ENCODE measurements around the gene ETV3L. TPM values are rescaled to one million over a fixed set of nuclear protein-coding genes. Genes with fewer than 3 reads are reported as not detected.

ETV3L gene
- total RNA-seq, 4 donors from 2014 or later: not detected

DNA sequence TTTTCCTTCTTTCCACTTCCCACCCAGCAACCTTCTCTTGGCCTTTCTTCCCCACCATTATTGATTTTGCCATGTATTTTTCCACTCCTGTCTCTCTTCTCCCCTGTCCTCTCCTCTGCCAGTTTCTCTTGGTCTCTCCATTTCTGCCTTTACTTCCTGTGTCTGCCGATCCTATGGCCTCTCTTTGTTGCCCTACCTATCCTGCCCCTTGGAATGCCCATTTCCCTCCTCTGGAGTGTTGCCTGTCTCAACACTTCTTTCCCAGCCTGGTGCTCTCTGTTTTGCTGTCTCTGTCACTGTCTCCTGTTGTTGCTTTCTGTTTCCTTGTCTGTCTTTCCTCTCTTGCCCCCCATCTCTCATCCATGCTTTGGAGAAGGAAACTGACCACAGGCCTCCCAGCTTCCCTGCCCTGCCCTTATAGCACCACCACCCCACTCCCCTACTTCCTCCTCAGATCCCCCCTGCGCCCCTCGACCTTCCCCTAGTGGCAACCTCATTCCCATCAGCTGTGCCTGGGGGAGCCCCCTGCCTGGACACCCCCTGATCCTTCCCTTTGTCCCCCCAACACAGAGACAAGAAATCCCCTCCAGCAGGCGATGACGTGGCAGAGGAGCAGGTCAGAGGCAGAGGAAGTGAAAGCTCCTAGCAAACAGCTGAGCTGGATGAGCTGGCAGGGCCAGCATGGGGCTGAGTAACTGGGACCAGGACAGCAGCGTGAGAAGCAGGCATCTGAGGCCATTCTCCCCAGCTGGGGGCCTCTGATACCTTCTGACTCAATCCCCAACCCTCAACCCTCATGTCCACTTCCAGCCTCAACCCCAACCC is 6.6 kb upstream of the ETV3L start:
- no peak for DNase-seq
- peaks cover 17 to 19% (median 19%) of the 10 kb centered on the region in 3 donors for H3K27me3 ChIP-seq

DNA sequence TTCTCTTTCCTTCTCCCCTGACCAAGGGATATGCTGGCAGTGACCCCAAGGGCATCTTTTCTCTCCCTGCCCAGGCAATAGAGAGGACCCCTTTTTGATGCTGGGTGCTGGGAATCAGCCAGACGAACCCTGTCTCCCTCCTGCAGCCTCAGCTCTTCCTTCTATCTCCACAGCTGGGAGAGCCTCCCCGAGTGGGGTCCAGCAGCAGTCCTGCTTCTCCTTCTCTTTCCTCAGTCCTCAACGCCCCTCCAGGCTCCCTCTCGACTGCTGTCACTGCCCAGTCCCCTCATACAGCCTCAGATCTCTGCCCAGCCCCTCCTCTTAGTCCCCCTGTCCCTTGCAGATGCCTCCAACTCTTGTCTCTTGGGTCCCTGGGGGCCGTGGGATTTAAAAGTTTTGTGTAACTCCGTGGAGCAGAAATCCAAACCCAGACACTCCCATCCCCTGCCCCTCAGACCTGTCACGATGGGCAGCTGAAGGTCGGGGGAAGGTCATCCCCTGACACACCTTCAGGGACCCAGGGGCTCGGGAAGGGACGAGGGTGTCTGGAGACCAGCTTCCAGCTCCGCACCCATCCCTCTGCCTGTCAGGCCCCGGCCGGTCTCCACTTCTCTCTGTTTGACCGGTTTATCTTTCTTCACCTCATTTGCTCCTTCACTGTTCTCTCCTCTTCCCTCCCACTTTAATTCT is 5.8 kb upstream of the ETV3L start:
- in situ Hi-C loops (cut with MboI; ENCODE audit: low sequenced_read_pairs in 4 of 4): no loop called here

More for the DNA sequence above, 6.6 kb upstream of the ETV3L start:
- in situ Hi-C loops (cut with MboI; ENCODE audit: low sequenced_read_pairs in 4 of 4) (no loop called here), intact Hi-C loops (cut with DNase I; ENCODE audit: low total_unique reads) (no loop called here)
- no peaks in the 10 kb centered on the region for H3K36me3 ChIP-seq
- no peaks in the 10 kb centered on the region for H3K9me3 ChIP-seq
- no peak for ATAC-seq
- no peak overlapping the region for H3K27ac ChIP-seq
- H3K4me1 ChIP-seq: no peaks in the 10 kb centered on the region
- TF ChIP-seq POLR2A (IDR thresholded peaks at IDR 0.05): no peak
- TF ChIP-seq, protein P1, sequence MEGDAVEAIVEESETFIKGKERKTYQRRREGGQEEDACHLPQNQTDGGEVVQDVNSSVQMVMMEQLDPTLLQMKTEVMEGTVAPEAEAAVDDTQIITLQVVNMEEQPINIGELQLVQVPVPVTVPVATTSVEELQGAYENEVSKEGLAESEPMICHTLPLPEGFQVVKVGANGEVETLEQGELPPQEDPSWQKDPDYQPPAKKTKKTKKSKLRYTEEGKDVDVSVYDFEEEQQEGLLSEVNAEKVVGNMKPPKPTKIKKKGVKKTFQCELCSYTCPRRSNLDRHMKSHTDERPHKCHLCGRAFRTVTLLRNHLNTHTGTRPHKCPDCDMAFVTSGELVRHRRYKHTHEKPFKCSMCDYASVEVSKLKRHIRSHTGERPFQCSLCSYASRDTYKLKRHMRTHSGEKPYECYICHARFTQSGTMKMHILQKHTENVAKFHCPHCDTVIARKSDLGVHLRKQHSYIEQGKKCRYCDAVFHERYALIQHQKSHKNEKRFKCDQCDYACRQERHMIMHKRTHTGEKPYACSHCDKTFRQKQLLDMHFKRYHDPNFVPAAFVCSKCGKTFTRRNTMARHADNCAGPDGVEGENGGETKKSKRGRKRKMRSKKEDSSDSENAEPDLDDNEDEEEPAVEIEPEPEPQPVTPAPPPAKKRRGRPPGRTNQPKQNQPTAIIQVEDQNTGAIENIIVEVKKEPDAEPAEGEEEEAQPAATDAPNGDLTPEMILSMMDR (IDR thresholded peaks at IDR 0.05 in 4 of 5, conservative IDR thresholded peaks at IDR 0.05 in 1 of 5): no peak
- no peak overlapping the region for H3K4me3 ChIP-seq

DNA sequence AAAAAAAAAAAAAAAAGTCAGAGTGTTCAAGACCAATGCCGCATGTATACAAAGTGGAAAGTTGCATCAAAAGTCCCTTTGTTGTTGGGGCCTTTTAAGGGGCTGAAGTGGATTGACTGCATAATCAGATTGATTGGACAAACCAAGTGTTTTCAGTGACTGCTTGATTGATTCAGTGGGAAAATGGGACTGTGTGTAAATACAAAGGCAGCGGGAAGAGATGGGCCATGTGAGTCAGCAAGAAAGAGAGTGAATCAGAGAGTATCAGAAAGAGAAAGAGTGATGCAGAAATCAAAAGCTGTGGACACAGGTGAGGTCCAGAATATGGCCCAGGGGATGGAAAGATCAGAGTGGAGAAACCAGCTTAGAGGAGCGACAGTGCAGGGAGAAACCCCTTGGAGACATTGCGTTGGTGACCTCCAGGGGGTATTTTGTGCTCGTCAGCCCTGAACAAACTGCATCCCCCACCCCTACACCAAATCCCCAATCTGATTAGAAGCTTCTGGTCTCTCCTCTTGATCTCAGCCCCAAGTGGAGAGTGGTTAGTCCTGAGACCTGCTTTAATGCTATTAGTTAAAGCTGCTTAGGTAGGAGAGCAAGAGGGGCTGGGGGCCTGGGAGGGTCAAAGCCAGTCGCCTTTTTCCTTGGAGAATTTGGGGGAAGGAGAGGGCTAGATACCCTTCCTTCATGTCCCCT is 5.1 kb upstream of the ETV3L start:
- no peak for TF ChIP-seq POLR2A (IDR thresholded peaks at IDR 0.05)
- TF ChIP-seq, protein P1 (IDR thresholded peaks at IDR 0.05 in 4 of 5, conservative IDR thresholded peaks at IDR 0.05 in 1 of 5): no peak
- intact Hi-C loops (cut with DNase I; ENCODE audit: low total_unique reads) (no loop called here), in situ Hi-C loops (cut with MboI; ENCODE audit: low sequenced_read_pairs in 4 of 4) (no loop called here)
- Histone ChIP-seq H3K27me3 (peaks cover 17 to 19% (median 19%) of the 10 kb centered on the region in 3 donors), H3K27ac (no peak overlapping the region), H3K36me3 (no peaks in the 10 kb centered on the region), H3K9me3 (no peaks in the 10 kb centered on the region), H3K4me1 (no peaks in the 10 kb centered on the region), H3K4me3 (no peak overlapping the region)
- ATAC-seq (no peak), DNase-seq (no peak)

More for the DNA sequence above, 5.8 kb upstream of the ETV3L start:
- Histone ChIP-seq H3K9me3 (no peaks in the 10 kb centered on the region), H3K4me3 (no peak overlapping the region), H3K27ac (no peak overlapping the region), H3K36me3 (no peaks in the 10 kb centered on the region), H3K4me1 (no peaks in the 10 kb centered on the region), H3K27me3 (peaks cover 17 to 19% (median 19%) of the 10 kb centered on the region in 3 donors)
- intact Hi-C loops (cut with DNase I; ENCODE audit: low total_unique reads): no loop called here
- ATAC-seq (no peak), DNase-seq (no peak)
- TF ChIP-seq, protein P1 (IDR thresholded peaks at IDR 0.05 in 4 of 5, conservative IDR thresholded peaks at IDR 0.05 in 1 of 5): no peak
- TF ChIP-seq POLR2A (IDR thresholded peaks at IDR 0.05): no peak

DNA sequence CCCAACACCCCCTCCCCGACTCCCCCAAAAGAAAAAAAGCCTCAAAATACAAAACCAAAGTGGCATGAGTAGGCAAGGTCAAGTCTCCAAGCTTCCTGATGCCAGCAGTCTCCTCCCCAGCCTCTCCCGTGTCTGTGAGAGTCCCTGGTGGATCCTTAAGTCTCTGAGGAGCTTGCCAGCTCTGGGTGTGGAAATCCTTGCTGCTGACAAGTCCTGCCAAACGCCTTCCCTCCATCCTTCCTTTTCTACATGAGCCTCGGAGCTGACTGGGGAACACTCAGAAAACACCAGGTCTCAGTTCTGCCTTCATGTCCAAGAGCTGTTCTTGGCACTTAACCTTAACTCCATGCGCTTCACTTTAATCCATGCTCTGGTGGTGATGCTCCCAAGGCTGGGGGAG is 3.7 kb upstream of the ETV3L start:
- no peaks in the 10 kb centered on the region for H3K4me1 ChIP-seq
- no peak for TF ChIP-seq POLR2A (IDR thresholded peaks at IDR 0.05)
- TF ChIP-seq, protein P1 (IDR thresholded peaks at IDR 0.05 in 4 of 5, conservative IDR thresholded peaks at IDR 0.05 in 1 of 5): no peak
- no peak overlapping the region for H3K4me3 ChIP-seq
- DNase-seq: no peak
- ATAC-seq: no peak
- H3K27ac ChIP-seq: no peak overlapping the region
- H3K27me3 ChIP-seq: peaks cover 10 to 17% (median 11%) of the 10 kb centered on the region in 3 donors
- no peaks in the 10 kb centered on the region for H3K9me3 ChIP-seq
- in situ Hi-C loops (cut with MboI; ENCODE audit: low sequenced_read_pairs in 4 of 4): no loop called here
- H3K36me3 ChIP-seq: no peaks in the 10 kb centered on the region
- intact Hi-C loops (cut with DNase I; ENCODE audit: low total_unique reads): no loop called here

Data from gastrocnemius medialis (tissue), 4 donors.